Measurements from ENCODE around the gene KANSL1.
"Not testable (repeated sequence)": the region's sequence is repeated elsewhere in the genome, so short reads cannot be mapped to it uniquely, and the experiment has no call there.

Gene KANSL1

GRCh38 chr17:46025060-46025459, 168.2 kb downstream of the KANSL1 start:
- no peak for TF ChIP-seq ZNF274 (IDR thresholded peaks at IDR 0.05; ENCODE audit: low read depth, low read length)

GRCh38 chr17:46024590-46024989, 168.6 kb downstream of the KANSL1 start:
- no peak overlapping the region for H3K4me3 ChIP-seq (ENCODE audit: low read length)
- TF ChIP-seq ZNF274 (IDR thresholded peaks at IDR 0.05; ENCODE audit: low read depth, low read length) = no peak

More at GRCh38 chr17:46025060-46025459, 168.2 kb downstream of the KANSL1 start:
- H3K4me3 ChIP-seq (ENCODE audit: low read length) = no peak overlapping the region

GRCh38 chr17:46023783-46024388, 169.3 kb downstream of the KANSL1 start:
- no peak for TF ChIP-seq ZNF274 (IDR thresholded peaks at IDR 0.05; ENCODE audit: low read depth, low read length)
- no peak overlapping the region for H3K4me3 ChIP-seq (ENCODE audit: low read length)

GRCh38 chr17:46023366-46023765, 169.9 kb downstream of the KANSL1 start:
- not testable (repeated sequence) for H3K4me3 ChIP-seq (ENCODE audit: low read length)

- H3K4me3 ChIP-seq (ENCODE audit: low read length) = no peak overlapping the region
- no peak for TF ChIP-seq ZNF274 (IDR thresholded peaks at IDR 0.05; ENCODE audit: low read depth, low read length)
Observed at GRCh38 chr17:46020998-46021397, 172.2 kb downstream of the KANSL1 start.

GRCh38 chr17:46020023-46020761, 173.0 kb downstream of the KANSL1 start:
- no peak overlapping the region for H3K4me3 ChIP-seq (ENCODE audit: low read length)
- no peak for TF ChIP-seq ZNF274 (IDR thresholded peaks at IDR 0.05; ENCODE audit: low read depth, low read length)

GRCh38 chr17:46019408-46019925, 173.8 kb downstream of the KANSL1 start:
- not testable (repeated sequence) for H3K4me3 ChIP-seq (ENCODE audit: low read length)

GRCh38 chr17:46013502-46014165, 179.6 kb downstream of the KANSL1 start:
- no peak for TF ChIP-seq ZNF274 (IDR thresholded peaks at IDR 0.05; ENCODE audit: low read depth, low read length)
- H3K4me3 ChIP-seq (ENCODE audit: low read length) = no peak overlapping the region

GRCh38 chr17:46013127-46013501, 180.1 kb downstream of the KANSL1 start:
- TF ChIP-seq ZNF274 (IDR thresholded peaks at IDR 0.05; ENCODE audit: low read depth, low read length) = no peak
- H3K4me3 ChIP-seq (ENCODE audit: low read length) = no peak overlapping the region

GRCh38 chr17:46012506-46013079, 180.6 kb downstream of the KANSL1 start:
- H3K4me3 ChIP-seq (ENCODE audit: low read length) = no peak overlapping the region
- no peak for TF ChIP-seq ZNF274 (IDR thresholded peaks at IDR 0.05; ENCODE audit: low read depth, low read length)

GRCh38 chr17:46011711-46012505, 181.3 kb downstream of the KANSL1 start:
- H3K4me3 ChIP-seq (ENCODE audit: low read length) = no peak overlapping the region
- TF ChIP-seq ZNF274 (IDR thresholded peaks at IDR 0.05; ENCODE audit: low read depth, low read length) = no peak

GRCh38 chr17:46010597-46011186, 182.5 kb downstream of the KANSL1 start:
- TF ChIP-seq ZNF274 (IDR thresholded peaks at IDR 0.05; ENCODE audit: low read depth, low read length) = no peak
- no peak overlapping the region for H3K4me3 ChIP-seq (ENCODE audit: low read length)

Measured in GM08714 (cell line).